ENCODE measurements around the gene ZBTB45.

- TF ChIP-seq POLR2A (IDR thresholded peaks at IDR 0.05) (no peak), CTCF (IDR thresholded peaks at IDR 0.05) (no peak)
Observed at GRCh38 chr19:58516246-58516836, 3.3 kb downstream of the ZBTB45 start.
